ENCODE measurements around the gene POTEI.
"Not testable (repeated sequence)": the region's sequence is repeated elsewhere in the genome, so short reads cannot be mapped to it uniquely, and the experiment has no call there.

POTEI gene

GRCh38 chr2:130455413-130455812, 53.7 kb downstream of the POTEI start:
- not testable (repeated sequence) for DNase-seq (ENCODE audit: low spot score)

GRCh38 chr2:130454712-130455083, 54.4 kb downstream of the POTEI start:
- not testable (repeated sequence) for DNase-seq (ENCODE audit: low spot score)

- not testable (repeated sequence) for DNase-seq (ENCODE audit: low spot score)
Measured at GRCh38 chr2:130453955-130454711, 55.0 kb downstream of the POTEI start.

DNA sequence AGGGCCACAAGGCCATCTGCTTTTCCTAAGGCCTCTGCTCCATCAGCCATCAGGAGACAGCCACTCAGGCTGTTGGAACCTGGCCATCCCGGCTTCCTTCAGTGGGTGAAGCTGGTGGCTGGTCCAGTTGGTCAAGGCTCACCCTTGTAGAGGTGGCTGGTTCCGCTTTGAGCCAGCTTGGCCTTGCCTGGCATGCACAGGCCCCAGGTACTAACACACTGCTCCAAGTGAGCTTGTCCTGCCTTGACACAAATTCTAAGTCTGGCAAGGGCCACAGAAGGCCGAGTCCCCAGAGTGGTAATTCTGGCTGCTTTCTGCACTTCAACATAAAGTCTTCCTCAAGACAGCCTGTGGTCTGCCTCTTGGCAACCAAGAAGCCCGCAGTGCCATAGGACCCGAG, 56.2 kb downstream of the POTEI start:
- DNase-seq (ENCODE audit: low spot score) = not testable (repeated sequence)

DNA sequence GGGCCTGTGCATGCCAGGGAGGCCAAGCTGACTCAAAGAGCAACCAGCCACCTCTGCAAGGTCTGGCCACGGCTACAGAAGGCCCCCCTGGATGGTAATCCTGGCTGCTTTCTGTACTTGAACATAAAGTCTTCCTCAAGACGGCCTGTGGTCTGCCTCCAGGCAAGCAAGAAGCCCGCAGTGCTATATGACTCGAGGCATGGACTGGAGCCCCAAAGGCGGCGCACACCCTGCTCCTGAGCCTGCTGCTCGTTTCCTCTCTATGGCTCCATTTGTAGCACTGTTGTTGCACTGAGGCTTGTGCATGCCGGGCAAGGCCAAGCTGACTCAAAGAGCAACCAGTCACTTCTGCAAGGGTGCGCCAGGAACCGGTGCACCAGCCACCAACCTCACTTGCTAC, 57.3 kb downstream of the POTEI start:
- not testable (repeated sequence) for DNase-seq (ENCODE audit: low spot score)

DNA sequence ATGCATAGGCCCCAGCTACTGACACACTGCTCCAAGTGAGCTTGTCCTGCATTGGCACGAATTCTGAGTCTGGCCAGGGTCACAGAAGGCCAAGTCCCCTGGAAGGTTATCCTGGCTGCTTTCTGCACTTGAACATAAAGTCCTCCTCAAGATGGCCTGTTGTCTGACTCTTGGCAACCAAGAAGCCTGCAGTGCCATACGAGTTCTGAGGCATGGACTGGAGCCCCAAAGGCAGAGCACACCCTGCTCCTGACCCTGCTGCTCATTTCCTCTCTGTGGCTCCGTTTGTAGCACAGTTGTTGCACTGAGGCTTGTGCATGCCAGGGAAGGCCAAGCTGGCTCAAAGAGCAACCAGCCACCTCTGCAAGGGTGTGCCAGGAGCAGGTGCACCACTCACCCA, 57.9 kb downstream of the POTEI start:
- not testable (repeated sequence) for DNase-seq (ENCODE audit: low spot score)

DNA sequence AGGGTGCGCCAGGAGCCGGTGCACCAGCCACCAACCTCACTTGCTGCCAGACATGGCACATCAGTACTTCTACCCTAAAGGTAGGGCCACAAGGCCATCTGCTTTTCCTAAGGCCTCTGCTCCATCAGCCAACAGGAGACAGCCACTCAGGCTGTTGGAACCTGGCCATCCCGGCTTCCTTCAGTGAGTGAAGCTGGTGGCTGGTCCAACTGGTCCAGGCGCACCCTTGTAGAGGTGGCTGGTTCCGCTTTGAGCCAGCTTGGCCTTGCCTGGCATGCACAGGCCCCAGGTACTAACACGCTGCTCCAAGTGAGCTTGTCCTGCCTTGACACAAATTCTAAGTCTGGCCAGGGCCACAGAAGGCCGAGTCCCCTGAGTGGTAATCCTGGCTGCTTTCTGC, 58.8 kb downstream of the POTEI start:
- DNase-seq (ENCODE audit: low spot score) = not testable (repeated sequence)

GRCh38 chr2:130427631-130428030, 81.5 kb downstream of the POTEI start:
- not testable (repeated sequence) for DNase-seq (ENCODE audit: low spot score)

- not testable (repeated sequence) for DNase-seq (ENCODE audit: low spot score)
Measured at GRCh38 chr2:130418845-130419244, 90.3 kb downstream of the POTEI start.

DNA sequence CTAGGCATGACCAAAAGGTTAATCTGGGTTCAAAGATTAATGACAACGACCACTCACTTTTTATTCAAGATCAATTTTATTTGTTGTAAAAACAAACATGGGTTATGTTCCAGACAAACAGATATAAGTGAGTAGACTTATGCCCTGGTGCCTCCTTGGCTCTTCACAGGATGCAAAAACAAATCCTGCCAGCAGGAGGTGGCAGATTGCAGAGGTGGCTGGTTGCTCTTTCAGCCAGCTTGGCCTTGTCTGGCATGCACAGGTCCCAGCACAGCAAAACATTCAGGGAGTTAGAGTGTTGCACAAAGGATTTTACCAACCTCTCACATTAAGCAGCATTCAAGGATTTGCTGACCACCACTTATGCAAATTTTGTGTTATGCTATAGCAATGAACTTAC, 92.4 kb downstream of the POTEI start:
- DNase-seq (ENCODE audit: low spot score) = not testable (repeated sequence)

All from HuH-7 (cell line).